Hepatocyte (in vitro differentiated cells): ENCODE data around the gene ATP6V0D1. TPM values are rescaled to one million over a fixed set of nuclear protein-coding genes. Genes with fewer than 3 reads are reported as not detected.

Experiments
- DNase-seq: peaks from one replicate; pipeline ENCODE4 v3.0.0-alpha.2; 2016; ENCODE audit warnings: low spot score
- H2AFZ ChIP-seq: fragments of 200-600 bp; sonication (generic); 2 replicates; pipeline ENCODE4 v1.6.0; 2016; ENCODE audit warnings: antibody characterized with exemption, mild to moderate bottlenecking
- H3K27ac ChIP-seq: fragments of 200-600 bp; sonication (generic); 2 replicates; pipeline ENCODE4 v1.5.1; 2016; ENCODE audit warnings: mild to moderate bottlenecking
- H3K27me3 ChIP-seq: fragments of 200-600 bp; sonication (generic); 2 replicates; pipeline ENCODE4 v1.6.1; 2016
- H3K36me3 ChIP-seq: fragments of 200-600 bp; sonication (generic); replicated peaks from 2 replicates; pipeline ENCODE4 v1.5.1; 2016; ENCODE audit warnings: low read depth; ENCODE audit not compliant: insufficient read depth
- H3K4me1 ChIP-seq: fragments of 200-600 bp; sonication (generic); 2 replicates; pipeline ENCODE4 v1.5.1; 2016; ENCODE audit warnings: mild to moderate bottlenecking, moderate library complexity; ENCODE audit not compliant: insufficient read depth
- H3K4me2 ChIP-seq: fragments of 200-600 bp; sonication (generic); 2 replicates; pipeline ENCODE4 v1.6.0; 2016
- H3K4me3 ChIP-seq: fragments of 200-600 bp; sonication (generic); 2 replicates; pipeline ENCODE4 v1.5.1; 2016; ENCODE audit warnings: mild to moderate bottlenecking
- H3K79me2 ChIP-seq: fragments of 200-600 bp; sonication (generic); 2 replicates; pipeline ENCODE4 v1.6.0; 2017; ENCODE audit warnings: mild to moderate bottlenecking
- H3K9me2 ChIP-seq: fragments of 200-600 bp; sonication (generic); replicated peaks from 2 replicates; pipeline ENCODE4 v1.6.0; 2017; ENCODE audit warnings: mild to moderate bottlenecking; ENCODE audit not compliant: insufficient read depth
- H3K9me3 ChIP-seq: fragments of 200-600 bp; sonication (generic); 2 replicates; pipeline ENCODE4 v1.5.1; 2016; ENCODE audit warnings: low read depth, mild to moderate bottlenecking
- H4K20me1 ChIP-seq: fragments of 200-600 bp; sonication (generic); 2 replicates; pipeline ENCODE4 v1.6.0; 2016; ENCODE audit warnings: mild to moderate bottlenecking; ENCODE audit not compliant: insufficient read depth, poor library complexity, severe bottlenecking
- EZH2 ChIP-seq: fragments of 200-600 bp; sonication (generic); IDR thresholded peaks from 2 replicates; pipeline ENCODE4 v1.6.1; 2016; ENCODE audit warnings: antibody characterized with exemption, mild to moderate bottlenecking, borderline replicate concordance
- EZH2phosphoT487 ChIP-seq: fragments of 200-600 bp; sonication (generic); IDR thresholded peaks from one replicate; pipeline ENCODE4 v1.6.1; 2018; ENCODE audit warnings: antibody characterized with exemption, mild to moderate bottlenecking, low read depth, moderate library complexity; ENCODE audit not compliant: unreplicated experiment, severe bottlenecking
- WGBS: methylation state at CpG from one replicate; pipeline ENCODE4 v1.1.6; 2016; ENCODE audit warnings: low lambda C conversion rate; ENCODE audit errors: missing lambda C conversion rate; 5-methylcytosine and 5-hydroxymethylcytosine counted together
- polyA plus RNA-seq: library from polyadenylated mRNA; unstranded; fragments of >200 nt; fragmentation: Nextera tagmentation; extraction: Ambion mirVana; gene quantifications from 2 replicates; pipeline ENCODE4 v1.2.1, GENCODE V29; 2016
- total RNA-seq: library from RNA; depleted of rRNA; stranded (reverse); fragments of >200 nt; gene quantifications from 2 replicates; pipeline ENCODE4 v1.2.3, GENCODE V29; 2014
- TF ChIP-seq, protein P1 (sequence below): fragments of 200-600 bp; sonication (generic); IDR thresholded peaks from 2 replicates; pipeline ENCODE4 v1.5.1; 2016; ENCODE audit warnings: antibody characterized with exemption, mild to moderate bottlenecking; ENCODE audit not compliant: poor library complexity

Gene ATP6V0D1
- total and polyA plus RNA-seq, 2 experiments from 2014 or later = 157 to 223 TPM

DNA sequence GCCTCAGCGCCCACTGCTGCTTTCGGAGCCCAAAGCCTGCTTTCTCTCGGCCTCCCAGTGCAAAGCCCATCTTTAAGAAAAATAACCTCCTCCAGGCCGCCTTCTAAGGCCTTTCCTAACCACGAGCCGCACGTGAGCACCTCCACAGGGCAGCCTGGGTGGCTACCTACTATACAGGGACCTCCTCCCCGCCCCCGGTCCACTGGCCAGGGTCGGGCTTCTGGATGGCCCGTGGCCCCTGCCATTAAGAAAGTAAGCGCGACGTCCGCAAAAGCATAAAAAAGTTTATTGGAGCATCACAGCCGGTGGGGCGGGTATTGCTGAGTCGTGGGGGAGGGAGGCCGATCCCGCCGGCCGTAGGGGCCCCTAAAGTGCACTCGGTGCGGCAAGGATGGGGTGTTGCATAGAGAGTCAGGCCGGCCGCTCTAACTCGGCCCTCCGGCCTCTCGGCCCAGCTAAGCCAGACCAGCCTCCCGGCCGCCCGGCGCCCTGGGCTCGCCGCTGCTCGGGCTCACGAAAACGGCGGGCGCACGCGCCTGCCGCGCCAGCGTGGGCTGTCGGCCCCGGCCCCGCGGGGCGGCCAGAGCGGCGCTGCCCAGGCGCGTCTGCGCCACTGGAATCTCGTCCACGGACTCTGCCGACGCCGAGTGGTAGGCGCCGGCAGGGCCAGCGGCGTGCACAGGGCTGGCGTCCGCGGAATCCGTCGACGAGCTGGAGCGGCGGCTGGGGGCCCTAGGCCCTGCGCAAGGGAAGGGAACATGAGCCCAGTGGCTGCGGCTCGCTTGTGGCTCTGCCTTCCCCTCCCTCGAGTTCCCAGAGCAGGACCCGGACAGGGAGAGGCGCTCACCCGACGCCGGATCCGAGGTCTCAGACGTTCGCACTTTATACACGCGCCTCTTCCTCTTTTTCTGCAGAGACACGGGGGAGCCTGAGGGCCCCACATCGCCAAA, 86.5 kb downstream of the ATP6V0D1 start:
- no peaks in the 10 kb centered on the region for H3K36me3 ChIP-seq
- H3K4me1 ChIP-seq = peaks cover 24% of the 10 kb centered on the region
- H3K9me2 ChIP-seq = no peaks in the 10 kb centered on the region
- TF ChIP-seq EZH2 (no peak), EZH2phosphoT487 (no peak)
- TF ChIP-seq, protein P1, sequence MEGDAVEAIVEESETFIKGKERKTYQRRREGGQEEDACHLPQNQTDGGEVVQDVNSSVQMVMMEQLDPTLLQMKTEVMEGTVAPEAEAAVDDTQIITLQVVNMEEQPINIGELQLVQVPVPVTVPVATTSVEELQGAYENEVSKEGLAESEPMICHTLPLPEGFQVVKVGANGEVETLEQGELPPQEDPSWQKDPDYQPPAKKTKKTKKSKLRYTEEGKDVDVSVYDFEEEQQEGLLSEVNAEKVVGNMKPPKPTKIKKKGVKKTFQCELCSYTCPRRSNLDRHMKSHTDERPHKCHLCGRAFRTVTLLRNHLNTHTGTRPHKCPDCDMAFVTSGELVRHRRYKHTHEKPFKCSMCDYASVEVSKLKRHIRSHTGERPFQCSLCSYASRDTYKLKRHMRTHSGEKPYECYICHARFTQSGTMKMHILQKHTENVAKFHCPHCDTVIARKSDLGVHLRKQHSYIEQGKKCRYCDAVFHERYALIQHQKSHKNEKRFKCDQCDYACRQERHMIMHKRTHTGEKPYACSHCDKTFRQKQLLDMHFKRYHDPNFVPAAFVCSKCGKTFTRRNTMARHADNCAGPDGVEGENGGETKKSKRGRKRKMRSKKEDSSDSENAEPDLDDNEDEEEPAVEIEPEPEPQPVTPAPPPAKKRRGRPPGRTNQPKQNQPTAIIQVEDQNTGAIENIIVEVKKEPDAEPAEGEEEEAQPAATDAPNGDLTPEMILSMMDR = no peak
- H3K9me3 ChIP-seq = no peaks in the 10 kb centered on the region
- H3K4me2 ChIP-seq = peak overlapping the region; percentile 91
- 20% methylated on average over 62 of the region's 88 CpGs for WGBS
- peak overlapping the region; percentile 49 for H2AFZ ChIP-seq
- no peaks in the 10 kb centered on the region for H4K20me1 ChIP-seq
- H3K4me3 ChIP-seq = no peak overlapping the region
- H3K27ac ChIP-seq = no peak overlapping the region
- peak; percentile 49 for DNase-seq
- peaks cover 29% of the 10 kb centered on the region for H3K27me3 ChIP-seq
- no peaks in the 10 kb centered on the region for H3K79me2 ChIP-seq

DNA sequence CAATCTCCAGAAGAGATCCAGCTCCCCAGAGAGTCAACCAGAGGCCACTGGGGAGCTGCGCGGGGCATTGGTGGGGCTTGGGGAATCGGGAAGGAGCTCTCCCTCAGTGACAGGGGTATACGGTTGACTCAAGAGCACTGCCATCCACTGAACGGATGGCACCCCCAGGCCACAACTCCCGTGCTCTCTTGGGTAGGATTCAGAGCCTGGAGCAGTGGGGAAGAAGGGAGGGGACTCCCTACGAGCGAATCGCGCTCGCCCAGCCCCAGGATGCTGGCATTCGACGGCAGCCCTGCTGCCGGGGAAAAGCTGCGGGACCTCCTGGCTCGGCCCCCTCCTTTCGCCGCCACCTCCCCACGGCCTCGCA, 87.2 kb downstream of the ATP6V0D1 start:
- WGBS = 16% methylated on average over 17 of the region's 20 CpGs
- TF ChIP-seq EZH2 (peak; percentile 30), EZH2phosphoT487 (no peak)
- no peak overlapping the region for H3K4me3 ChIP-seq

DNA sequence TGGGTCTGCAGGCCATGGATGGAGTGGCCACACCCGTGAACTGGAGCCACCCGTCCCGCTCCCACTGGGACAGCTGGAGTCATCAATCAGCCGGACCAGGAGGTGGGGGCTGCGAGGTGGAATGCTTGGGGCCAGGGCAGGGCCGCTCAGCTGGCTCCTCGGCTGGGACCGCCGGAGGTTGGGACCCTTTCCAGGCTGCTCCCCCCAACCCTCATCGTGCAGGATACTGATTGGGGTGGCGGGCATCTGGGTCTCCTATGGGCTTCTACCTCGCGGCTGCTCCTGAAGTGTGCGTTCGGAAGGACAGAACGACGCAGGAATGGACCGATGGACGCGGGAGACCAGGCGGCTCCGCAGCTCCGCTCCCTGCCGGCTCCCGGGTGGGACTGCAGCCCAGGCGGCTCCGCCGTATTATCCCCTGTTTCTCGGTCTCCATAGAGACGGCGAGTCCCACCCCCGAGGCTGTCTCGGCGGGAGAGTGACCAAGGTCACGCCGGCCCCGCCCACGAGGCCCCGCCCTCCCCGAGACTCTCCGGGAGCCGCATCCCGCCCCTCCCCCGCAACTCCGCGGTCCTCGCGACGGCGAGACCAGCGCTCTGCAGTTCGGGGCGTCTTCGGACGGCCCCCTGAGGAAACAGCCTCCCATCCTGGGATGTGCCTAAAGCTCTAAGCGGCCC, 87.7 kb downstream of the ATP6V0D1 start, which contains the start of gene TPPP3:
Gene TPPP3 (minus strand): TSS at position 388 of the 677 bp plus-strand sequence. CDS start 2,387 bp downstream, outside the sequence.
- peak within 1 kb of the TSS; percentile 91 for H3K4me2 ChIP-seq
- no peaks in the 10 kb centered on the region for H3K79me2 ChIP-seq
- TF ChIP-seq, protein P1 = peak; percentile 64
- no peak for TF ChIP-seq EZH2phosphoT487
- no peak for TF ChIP-seq EZH2
- H3K4me1 ChIP-seq = peaks cover 24% of the 10 kb centered on the region
- H3K9me3 ChIP-seq = no peaks in the 10 kb centered on the region
- no peak within 1 kb of the TSS for H3K4me3 ChIP-seq
- H3K27ac ChIP-seq = no peak within 1 kb of the TSS
- no peaks in the 10 kb centered on the region for H3K9me2 ChIP-seq
- H4K20me1 ChIP-seq = no peaks in the 10 kb centered on the region
- peaks cover 29% of the 10 kb centered on the region for H3K27me3 ChIP-seq
- WGBS = 4% methylated on average over 43 of the region's 56 CpGs
- peak within 1 kb of the TSS; percentile 67 for H2AFZ ChIP-seq
- no peaks in the 10 kb centered on the region for H3K36me3 ChIP-seq
- DNase-seq = peak; percentile 93

More for the DNA sequence above, 87.2 kb downstream of the ATP6V0D1 start:
- no peak for DNase-seq
- Histone ChIP-seq H3K4me2 (peak overlapping the region; percentile 91), H3K4me1 (peaks cover 24% of the 10 kb centered on the region), H3K27ac (no peak overlapping the region), H3K9me3 (no peaks in the 10 kb centered on the region), H3K36me3 (no peaks in the 10 kb centered on the region), H3K9me2 (no peaks in the 10 kb centered on the region), H4K20me1 (no peaks in the 10 kb centered on the region), H2AFZ (peak overlapping the region; percentile 67), H3K79me2 (no peaks in the 10 kb centered on the region), H3K27me3 (peaks cover 29% of the 10 kb centered on the region)
